SH-SY5Y (cell line): ENCODE data around the gene CRYL1.

Experiments
- GATA2 ChIP-seq: IDR thresholded peaks from 2 replicates; pipeline ENCODE4 v1.6.1; 2011; ENCODE audit warnings: mild to moderate bottlenecking, low read depth, low read length
- GATA3 ChIP-seq: IDR thresholded peaks from 2 replicates; pipeline ENCODE4 v1.6.1; 2011; ENCODE audit warnings: low read depth, mild to moderate bottlenecking, low read length, moderate library complexity

DNA sequence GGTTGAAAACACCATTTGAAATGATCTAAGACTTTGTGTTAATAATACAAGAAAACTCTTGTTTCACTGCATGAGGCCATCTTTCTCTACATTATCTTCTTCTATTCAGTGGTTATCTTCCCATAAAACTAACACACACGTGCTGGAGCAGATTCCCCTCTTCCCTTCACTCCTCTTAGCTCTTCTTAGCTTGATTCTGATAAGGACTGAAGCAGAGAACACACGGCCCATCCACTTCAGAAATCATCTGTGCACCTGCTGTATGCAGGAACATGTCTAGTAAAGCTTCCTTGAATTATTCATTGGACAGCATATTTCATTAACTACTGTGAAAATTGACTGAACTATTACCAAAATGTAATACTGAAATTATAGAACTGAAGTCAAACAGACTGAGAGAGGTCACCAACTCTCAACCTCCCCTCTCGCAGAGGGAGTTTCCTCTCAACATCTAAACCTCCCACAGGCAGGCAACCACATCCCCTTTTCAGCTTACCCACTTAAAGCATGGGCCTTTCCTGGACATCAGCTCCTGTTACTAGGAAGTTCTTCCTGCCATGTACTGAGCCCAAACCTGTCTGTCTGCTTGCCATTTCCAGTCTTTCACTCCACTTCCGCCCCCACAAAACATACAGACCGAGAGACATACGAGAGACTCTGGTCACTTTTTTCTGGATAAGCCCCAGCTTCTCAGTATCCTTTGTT, 113.9 kb downstream of the CRYL1 start:
- TF ChIP-seq GATA3 (no peak), GATA2 (no peak)
